C4-2B (cell line): ENCODE data around the gene NDUFAF3.

Experiments used
- H3K27ac ChIP-seq: fragments of 450-650 bp; 2 replicates; pipeline ENCODE4 v1.5.1; 2017
- ZFX ChIP-seq: fragments of 450-650 bp; IDR thresholded peaks from 2 replicates; pipeline ENCODE4 v1.6.1; 2017
- TF ChIP-seq, protein P1 (sequence below): fragments of 450-650 bp; conservative IDR thresholded peaks from 2 replicates; pipeline ENCODE4 v1.5.1; 2017; ENCODE audit warnings: mild to moderate bottlenecking

The NDUFAF3 gene, protein sequence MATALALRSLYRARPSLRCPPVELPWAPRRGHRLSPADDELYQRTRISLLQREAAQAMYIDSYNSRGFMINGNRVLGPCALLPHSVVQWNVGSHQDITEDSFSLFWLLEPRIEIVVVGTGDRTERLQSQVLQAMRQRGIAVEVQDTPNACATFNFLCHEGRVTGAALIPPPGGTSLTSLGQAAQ

DNA sequence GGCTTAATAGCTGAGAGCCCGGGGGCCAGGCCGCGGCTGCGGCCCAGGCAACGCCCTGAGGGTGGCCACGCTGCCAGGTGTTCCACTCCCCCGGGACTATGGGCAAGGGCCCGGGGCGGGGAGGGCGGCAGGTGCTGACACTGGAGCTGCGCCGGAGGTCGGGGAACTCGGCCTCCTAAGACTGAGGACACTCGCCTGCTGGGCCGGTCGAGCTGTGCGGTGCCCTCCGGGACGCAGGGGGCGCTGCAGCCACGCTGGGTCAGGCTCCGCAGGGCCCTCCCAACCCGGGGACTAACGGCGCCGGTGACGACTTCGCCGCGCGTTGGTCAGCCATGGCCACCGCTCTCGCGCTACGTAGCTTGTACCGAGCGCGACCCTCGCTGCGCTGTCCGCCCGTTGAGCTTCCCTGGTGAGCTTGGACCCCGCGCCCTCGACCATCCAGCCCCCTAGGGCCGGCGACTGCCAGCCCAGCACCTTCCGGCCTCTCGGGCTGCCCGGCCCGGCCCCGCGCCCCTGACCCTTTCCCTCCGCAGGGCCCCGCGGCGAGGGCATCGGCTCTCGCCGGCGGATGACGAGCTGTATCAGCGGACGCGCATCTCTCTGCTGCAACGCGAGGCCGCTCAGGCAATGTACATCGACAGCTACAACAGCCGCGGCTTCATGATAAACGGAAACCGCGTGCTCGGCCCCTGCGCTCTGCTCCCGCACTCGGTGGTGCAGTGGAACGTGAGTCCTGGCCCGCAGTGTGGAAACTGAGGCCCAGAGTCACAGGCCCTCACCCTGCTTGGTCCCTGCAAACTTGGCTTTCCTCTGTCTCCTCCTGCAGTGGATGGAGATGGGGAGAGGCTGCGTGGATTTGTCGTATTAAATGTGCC lies at the start of gene NDUFAF3:
NDUFAF3 (plus strand) TSS at position 309 of the 875 bp plus-strand sequence; CDS start at position 333, 24 bp downstream.
- TF ChIP-seq, protein P1, sequence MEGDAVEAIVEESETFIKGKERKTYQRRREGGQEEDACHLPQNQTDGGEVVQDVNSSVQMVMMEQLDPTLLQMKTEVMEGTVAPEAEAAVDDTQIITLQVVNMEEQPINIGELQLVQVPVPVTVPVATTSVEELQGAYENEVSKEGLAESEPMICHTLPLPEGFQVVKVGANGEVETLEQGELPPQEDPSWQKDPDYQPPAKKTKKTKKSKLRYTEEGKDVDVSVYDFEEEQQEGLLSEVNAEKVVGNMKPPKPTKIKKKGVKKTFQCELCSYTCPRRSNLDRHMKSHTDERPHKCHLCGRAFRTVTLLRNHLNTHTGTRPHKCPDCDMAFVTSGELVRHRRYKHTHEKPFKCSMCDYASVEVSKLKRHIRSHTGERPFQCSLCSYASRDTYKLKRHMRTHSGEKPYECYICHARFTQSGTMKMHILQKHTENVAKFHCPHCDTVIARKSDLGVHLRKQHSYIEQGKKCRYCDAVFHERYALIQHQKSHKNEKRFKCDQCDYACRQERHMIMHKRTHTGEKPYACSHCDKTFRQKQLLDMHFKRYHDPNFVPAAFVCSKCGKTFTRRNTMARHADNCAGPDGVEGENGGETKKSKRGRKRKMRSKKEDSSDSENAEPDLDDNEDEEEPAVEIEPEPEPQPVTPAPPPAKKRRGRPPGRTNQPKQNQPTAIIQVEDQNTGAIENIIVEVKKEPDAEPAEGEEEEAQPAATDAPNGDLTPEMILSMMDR = peak; percentile 93
- TF ChIP-seq ZFX = peak; percentile 74
- H3K27ac ChIP-seq = peak within 1 kb of the TSS; percentile 98

DNA sequence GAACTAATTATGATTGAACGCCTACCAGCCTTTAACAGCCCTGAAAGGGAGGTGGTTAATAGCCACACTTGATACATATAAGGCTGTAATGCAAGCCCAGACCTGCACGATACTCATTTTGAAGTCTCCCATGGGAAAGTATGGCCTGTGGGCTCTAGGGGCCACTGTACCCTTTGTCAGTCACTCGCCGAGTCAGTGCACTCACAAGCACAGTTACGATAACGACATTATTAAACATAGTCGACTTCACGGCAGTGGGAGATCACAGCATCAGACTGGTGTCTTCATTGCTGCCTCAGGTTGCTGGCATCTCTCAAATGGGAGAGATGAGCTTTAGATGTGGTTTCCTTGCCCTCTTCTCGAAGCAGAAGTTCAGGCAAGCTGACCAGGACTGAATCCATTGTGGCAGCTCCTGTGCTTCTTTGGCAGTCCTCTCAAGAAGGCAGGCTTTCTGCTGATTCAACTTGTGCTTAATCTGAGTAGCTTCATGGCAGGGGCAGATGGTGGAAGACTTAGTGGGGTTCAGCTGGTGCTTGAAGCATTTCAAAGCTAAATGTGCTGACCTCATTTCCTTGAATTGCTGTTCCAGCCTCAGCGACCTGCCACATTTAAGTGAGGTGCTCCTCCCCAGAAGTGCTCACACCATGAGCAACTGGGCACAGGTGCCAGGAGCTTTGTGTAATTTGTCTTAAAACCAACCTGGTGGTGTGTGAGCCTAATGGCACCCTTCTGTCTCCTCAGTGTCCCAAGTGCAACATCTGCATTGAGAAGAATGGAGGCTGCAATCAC lies 47.7 kb upstream of the NDUFAF3 start:
- TF ChIP-seq, protein P1 = no peak
- no peak overlapping the region for H3K27ac ChIP-seq

DNA sequence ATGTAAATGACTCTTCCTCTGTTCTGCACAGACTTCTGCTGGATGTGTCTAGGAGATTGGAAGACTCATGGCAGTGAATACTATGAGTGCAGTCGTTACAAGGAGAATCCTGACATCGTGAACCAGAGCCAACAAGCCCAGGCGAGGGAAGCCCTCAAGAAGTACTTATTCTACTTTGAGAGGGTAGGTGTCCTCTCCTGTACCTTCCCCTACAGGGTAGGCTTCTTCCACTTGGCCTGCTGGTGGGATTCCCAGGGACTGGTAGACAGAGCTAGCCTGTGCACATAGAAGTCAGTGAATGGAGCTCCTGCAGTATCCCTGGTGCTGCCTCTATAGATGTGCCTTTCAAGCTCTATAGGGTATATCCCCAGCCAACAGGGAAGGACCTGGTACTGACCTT lies 42.5 kb upstream of the NDUFAF3 start:
- H3K27ac ChIP-seq = no peak overlapping the region
- no peak for TF ChIP-seq ZFX
- TF ChIP-seq, protein P1 = no peak

DNA sequence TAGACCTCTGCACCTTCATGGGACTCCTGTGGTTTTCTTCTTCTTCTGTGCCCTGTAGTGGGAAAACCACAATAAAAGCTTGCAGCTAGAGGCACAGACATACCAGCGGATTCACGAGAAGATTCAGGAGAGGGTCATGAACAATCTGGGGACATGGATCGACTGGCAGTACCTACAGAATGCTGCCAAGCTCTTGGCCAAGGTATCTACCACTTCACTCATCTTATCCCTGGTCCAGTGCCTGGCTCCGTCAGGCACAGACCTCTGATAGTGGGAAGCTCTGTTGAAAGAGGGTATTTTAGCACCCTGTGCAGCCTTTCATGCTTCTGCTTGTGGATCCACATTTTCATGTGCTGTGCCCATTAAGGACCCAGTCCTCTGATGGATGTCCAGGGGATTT lies 41.6 kb upstream of the NDUFAF3 start:
- no peak for TF ChIP-seq ZFX
- TF ChIP-seq, protein P1 = no peak

DNA sequence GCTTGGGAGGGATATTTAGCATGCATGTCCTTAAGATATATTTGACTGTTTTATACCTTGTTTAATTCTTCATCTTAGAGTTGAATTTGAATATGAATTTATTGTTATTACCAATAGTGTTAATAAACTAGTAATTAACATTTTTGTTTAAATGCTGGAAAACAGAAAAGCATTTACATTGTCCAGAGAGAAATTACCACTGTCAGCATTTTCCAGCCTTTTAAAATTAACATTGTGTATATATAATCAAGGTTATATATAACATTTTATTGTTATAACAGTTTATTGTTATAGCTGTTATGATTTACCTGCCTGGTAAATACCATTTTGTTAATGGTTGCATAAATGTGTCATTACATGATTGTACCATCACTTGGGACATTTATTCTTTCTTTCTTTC lies 39.9 kb upstream of the NDUFAF3 start:
- TF ChIP-seq, protein P1 = no peak
- no peak for TF ChIP-seq ZFX
- no peak overlapping the region for H3K27ac ChIP-seq

More for the DNA sequence above, 41.6 kb upstream of the NDUFAF3 start:
- no peak overlapping the region for H3K27ac ChIP-seq

DNA sequence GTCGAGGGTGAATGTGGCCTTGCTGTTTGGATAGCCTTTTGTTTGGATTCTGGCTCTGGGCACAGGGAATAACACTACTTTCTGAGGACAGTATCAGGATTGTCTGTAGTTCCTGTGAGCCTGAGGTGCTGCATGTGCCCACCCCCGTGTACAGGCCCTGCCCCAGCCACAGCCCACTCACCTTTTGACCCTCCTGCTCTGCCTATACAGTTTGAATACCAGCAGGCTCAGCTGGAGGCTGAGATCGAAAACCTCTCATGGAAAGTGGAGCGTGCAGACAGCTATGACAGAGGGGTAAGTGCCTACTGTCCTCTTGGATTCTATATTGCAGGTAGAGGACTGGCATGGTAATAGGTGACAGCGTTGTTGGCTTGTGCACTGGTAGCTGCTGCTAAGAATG lies 39.2 kb upstream of the NDUFAF3 start:
- no peak for TF ChIP-seq ZFX
- TF ChIP-seq, protein P1 = no peak
- H3K27ac ChIP-seq = no peak overlapping the region

DNA sequence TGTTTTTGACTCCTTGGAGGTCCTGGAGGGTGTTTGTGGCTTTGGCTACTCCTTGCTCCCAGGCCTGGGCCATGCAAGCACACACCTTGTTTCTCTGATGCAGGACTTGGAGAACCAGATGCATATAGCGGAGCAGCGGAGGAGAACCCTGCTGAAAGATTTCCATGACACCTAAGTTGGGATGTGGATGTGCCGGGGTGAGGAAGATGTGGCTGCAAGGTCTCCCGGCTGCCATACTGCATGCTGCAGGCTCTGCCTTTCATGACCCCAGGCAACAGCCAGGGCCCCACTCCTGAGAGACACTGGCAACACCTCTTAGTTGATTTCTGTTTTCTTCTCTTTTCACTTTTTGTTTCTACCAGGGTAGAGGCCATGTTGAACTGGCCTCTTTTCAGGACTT lies 38.8 kb upstream of the NDUFAF3 start:
- H3K27ac ChIP-seq = no peak overlapping the region
- TF ChIP-seq, protein P1 = no peak
- TF ChIP-seq ZFX = no peak
